Measurements from ENCODE around the gene TLCD1.

TLCD1 gene

GRCh38 chr17:28675980-28676379 is 50.1 kb downstream of the TLCD1 start:
- peak in 1 of 2 donors; percentile 23 for DNase-seq

GRCh38 chr17:28675490-28675889 is 50.5 kb downstream of the TLCD1 start:
- no peak for DNase-seq
